NCI-H524 (cell line): ENCODE results near the gene GFPT1.

Source experiments
- DNase-seq, 2 experiments: peaks; one replicate each; lab custom pipeline; 2025; lab: John Stamatoyannopoulos, UW

Gene GFPT1

DNA sequence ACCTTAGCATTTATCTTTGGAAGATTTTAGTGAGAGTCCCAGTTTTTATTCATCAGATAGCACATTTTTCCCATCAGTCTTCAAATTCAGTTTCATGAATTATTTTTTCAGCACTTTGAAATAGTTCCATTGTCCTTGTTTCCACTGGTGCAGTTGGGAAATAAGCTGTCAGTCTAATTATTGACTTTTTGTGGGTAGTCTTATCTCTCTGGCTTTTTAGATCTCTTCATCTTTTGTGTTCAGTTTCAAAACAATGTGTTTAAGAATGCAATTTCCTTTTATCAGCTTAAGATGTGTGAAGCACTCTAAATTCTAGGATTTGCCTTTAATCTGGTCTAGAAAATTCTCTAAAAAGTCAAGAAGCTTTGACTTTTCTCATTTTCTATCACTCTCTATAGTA, 70.5 kb downstream of the GFPT1 start:
- DNase-seq, result no peak

DNA sequence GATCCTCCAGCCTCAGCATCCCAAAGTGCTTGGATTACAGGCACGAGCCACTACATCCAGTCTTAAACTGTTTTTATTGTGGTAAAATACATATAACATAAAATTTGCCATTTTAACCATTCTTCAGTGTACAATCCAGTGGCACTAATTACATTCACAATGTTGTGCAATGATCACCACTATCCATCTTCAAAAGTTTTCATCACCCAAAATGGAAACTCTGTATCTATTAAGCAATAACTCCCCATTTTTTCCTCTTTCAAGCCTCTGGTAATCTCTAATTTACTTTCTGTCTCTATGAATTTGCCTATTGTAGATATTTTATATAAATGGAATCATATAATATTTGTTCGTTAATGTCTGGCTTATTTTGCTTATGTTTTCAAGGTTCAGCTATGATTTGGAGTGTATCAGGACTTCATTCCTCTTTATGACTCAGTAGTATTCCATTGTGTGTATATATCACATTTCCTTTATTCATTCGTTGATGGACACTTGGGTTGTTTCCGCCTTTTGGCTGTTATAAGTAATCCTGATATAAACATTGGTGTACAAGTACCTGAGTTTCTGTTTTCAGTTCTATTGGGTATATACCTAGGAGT, 71.8 kb downstream of the GFPT1 start:
- DNase-seq, result no peak

DNA sequence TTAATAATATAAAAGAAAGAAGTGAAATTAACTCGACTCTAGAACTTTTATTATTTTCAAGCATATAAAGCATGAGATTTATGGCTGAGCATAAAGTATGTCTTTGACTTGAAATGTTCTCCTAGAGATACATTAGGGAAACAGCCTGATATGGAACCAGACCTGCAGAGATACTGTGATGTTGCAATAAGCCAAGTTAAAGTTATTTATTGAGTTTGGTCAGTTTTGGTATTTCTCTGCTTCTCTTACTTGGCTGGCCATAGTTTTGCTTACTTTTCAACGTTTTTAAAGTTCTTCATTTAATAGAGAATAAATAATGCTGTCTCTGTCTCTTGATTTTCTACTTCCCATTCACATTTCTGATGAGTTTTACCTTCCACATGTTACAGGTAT, 76.0 kb downstream of the GFPT1 start:
- no peak for DNase-seq

GRCh38 chr2:69310111-69311023, 76.7 kb downstream of the GFPT1 start:
- no peak for DNase-seq

DNA sequence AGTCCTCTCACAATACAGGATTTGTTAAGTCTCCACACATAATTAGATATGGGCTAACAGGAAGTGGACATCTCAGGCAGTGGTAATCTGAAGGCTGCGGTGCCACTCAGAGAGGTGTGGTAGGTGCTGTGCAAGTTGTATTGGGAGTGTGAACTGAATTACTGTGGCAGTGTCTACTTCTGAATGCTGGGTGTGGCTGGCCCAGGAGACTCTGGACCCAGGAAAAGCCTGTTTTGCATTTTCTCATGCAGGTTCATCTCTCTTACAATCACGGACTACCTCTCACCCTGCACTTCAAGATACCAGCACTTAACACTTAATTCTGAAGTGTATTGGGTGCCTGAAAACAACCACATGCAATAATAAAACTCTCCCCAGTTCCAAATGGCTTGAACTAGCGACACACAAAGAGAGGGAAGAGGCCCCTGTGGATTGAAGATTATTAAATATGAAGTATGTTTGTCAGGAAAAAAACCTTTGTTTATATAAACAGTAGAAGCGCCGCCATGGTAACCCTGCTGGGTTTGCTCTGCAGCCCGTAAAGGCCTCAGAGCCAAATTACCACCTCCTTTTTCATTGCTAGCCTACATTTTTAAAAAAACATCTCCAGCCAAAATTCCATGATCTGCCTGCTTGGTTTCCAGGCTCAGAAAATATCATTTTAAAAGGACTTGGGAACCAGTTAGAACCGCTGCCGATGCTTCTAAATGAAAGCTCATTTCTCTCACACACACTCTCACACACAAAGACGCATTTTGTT, 77.5 kb downstream of the GFPT1 start:
- DNase-seq, result no peak

- no peak for DNase-seq
Measured at GRCh38 chr2:69308338-69308737, 78.7 kb downstream of the GFPT1 start.

DNA sequence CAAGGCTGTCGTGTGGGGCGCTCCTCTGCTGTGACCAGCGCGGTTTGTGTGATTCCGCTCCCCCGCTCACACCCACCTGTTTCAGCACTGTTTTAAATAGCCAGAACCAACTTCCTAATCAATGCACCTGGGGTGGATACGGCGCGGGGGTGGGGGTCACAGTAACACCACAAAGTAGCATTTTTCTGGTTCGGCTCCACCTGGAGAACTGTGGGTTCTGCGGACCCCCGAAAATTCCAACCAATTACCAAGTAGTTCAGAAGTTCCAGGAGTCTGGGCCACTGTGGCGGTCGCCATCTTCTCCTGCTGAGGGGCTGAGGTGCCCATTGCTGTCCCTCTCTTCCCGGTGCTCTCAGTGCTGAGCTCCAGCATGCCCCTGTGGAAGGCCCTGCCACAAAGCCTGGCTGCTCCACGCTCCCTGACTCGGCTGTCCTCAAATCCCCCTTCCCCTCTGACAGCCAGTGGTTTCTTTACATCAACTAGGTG, 79.4 kb downstream of the GFPT1 start:
- DNase-seq, result no peak

DNA sequence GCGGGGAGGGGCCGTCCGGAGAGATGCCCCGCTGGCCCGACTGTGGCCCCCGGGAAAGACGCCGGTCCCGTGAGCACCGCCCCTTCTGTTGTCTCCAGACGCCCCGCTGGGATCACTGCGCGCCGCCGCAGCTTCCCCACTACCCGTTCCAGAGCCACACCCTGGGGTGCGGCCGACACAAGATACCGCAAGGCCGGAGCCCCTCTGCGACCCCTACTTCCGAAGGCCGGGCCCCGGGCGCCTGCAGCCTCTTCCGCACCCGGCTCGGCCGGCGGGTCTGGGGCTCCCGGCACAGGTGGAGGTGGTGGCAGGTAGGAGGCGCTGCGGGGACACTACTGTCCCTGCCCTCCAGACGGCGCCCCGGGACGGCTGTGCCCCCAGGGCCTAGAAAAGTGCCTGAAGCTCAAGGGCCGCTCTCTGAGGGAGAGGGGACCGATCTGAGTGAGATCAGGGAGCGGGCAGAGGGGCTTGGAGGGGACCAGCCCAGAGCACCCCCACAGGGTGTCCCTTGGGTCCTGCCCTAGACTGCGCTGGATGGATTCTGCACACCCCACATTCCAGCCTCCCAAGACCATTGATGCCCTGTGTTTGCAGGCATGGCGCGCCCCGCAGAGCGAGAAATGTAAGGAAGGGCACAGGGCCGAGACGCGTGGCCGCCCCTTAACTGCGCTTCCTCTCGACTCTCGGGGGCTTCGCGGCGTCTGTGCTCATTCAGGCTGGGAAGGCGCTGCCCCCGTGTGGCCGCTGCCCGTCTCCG, 80.0 kb downstream of the GFPT1 start:
- DNase-seq, result peak; percentile 50 to 73

DNA sequence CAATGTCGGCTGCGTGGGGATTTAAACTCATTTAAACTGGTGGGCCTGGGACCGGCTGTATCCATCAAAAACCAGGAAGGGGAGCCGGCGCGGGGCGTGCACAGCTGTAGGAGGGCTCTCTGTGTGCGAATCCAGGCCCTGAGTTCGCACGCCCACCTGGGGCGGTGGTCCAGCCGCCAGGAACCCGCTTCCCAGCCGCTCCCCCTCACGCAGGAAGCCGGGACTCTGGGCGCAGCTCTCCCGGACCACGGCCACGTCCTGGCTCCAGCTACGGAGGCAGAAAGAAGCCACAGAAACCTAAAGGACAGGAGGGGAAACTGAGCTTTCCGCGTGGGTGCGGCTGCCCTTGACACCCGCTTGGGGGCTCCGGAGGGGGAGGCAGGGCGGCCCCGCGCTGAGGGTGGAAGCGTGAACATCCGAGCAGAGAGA, 80.6 kb downstream of the GFPT1 start:
- DNase-seq, result no peak

GRCh38 chr2:69305712-69306392, 81.2 kb downstream of the GFPT1 start:
- DNase-seq, result peak in 1 of 2 experiments; percentile 6

GRCh38 chr2:69305166-69305565, 81.9 kb downstream of the GFPT1 start:
- no peak for DNase-seq

DNA sequence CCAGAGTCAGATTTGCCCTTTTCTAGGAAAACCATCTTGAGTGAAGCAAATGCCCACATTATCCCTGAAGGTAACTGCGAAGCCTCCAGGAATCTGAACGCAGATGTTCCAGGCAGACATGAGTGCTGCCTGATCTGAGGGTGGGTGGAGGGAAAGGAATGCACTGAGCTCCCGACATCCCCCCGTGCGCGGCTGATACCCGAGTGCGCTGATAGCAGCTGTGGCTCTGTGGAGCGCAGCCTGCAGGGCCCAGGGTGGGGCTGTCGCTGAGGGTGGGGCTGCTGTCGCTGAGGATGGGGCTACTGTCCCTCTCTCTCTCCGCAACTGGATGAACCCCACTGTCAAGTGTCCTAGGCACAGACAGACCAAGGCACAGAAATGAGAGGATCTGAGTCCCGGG, 82.4 kb downstream of the GFPT1 start:
- DNase-seq, result peak in 1 of 2 experiments; percentile 9

DNA sequence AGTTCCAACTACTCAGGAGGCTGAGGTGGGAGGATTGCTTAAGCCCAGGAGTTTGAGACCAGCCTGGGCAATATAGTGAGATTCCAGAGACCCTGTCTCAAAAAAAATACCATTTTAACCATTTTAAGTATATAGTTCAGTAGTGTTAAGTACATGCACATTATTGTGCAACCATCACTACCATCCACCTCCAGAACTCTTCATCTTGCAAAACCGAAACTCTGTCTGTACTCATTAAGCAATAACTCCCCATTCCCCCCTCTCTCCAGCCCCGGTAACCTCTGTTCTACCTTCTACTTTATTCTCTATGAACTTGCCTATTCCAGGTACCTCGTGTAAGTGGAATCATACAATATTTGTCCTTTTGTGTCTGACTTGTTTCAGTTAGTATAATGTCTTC, 86.4 kb downstream of the GFPT1 start:
- DNase-seq, result no peak

GRCh38 chr2:69299772-69300516, 87.1 kb downstream of the GFPT1 start:
- DNase-seq, result no peak

GRCh38 chr2:69298862-69299261, 88.2 kb downstream of the GFPT1 start:
- no peak for DNase-seq

DNA sequence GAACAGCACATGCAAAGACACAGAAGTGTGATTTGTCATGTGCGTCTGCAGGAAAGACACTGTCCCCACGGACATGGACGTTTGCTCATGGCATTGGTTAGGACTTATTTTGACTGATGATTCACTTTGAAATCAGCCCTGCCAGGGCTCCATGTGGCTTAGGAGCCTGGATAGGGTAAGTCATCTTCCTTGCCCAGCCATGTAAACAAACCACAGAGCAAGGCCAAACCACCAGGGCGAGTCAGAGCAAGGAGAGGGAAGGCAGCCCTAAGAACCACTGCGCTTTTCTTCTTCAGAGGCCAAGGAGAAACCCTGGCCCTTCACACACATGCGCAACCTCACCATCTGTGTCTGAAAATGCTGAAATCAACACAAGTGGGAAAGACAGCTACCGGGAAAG, 88.8 kb downstream of the GFPT1 start:
- DNase-seq, result no peak

- no peak for DNase-seq
Measured at GRCh38 chr2:69297216-69297615, 89.8 kb downstream of the GFPT1 start.

- DNase-seq, result no peak
Measured at GRCh38 chr2:69296421-69296820, 90.6 kb downstream of the GFPT1 start.

DNA sequence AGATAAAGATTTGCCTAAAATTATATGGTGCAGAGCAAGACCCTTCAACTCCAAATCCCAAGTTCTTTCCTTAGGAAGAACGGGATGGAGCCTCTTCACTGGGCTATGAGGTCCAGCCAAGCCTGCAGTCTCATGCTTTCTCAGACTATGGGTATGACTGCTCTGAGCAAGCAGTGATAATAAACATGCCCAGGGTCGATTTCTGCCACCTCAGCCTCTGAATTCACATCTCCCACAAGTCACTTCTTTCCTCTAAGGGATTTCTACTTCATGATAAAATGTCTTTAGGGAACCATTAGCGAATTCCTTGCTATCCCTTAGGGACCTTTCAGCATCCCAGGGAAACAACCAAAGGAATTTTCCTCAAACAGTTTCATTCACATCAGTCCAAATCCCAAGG, 94.8 kb downstream of the GFPT1 start:
- no peak for DNase-seq

- DNase-seq, result no peak
Measured at GRCh38 chr2:69291721-69292120, 95.3 kb downstream of the GFPT1 start.
